ENCODE measurements around the gene RPGR. TPM values are rescaled to one million over a fixed set of nuclear protein-coding genes. Genes with fewer than 3 reads are reported as not detected.

The RPGR gene
- total and polyA plus RNA-seq, 8 donors: 4.2 to 14.7 (median 5.1) TPM

- WGBS, 2 donors: 0 to 33% methylated on average over 14 of the region's 14 CpGs
- H3K27me3 ChIP-seq: peaks cover 0 to 19% (median 0%) of the 10 kb centered on the region in 4 donors
- FAIRE-seq: no peak
- H3K36me3 ChIP-seq: no peaks in the 10 kb centered on the region
- intact Hi-C loops (cut with DNase I): no loop called here
- H3K27ac ChIP-seq: no peak overlapping the region
- peak; percentile 11 to 56 (median 32) for DNase-seq
- H3K4me3 ChIP-seq: peak overlapping the region in 3 of 4 donors; percentile 20 to 47 (median 26)
- no peak for TF ChIP-seq CTCF (IDR thresholded peaks at IDR 0.05)
- ATAC-seq: peak; percentile 64 to 83 (median 73)
- H3K9me3 ChIP-seq: no peaks in the 10 kb centered on the region
- no peaks in the 10 kb centered on the region for H3K4me1 ChIP-seq
These were observed 107.3 kb downstream of the RPGR start for GRCh38 chrX:38220024-38220414.

Other genes starting within 250 kb of the RPGR start
- gene SRPX, start 106.6 kb downstream of the RPGR start, total RNA-seq: 10 to 100 TPM in 3 of 6 donors, 1 to 10 TPM in 3; 2.3 to 23.6 (median 10.0) TPM
- gene SRPX, start 106.6 kb downstream of the RPGR start, polyA plus RNA-seq: 10 to 100 TPM; 12.8 to 16.9 TPM
- 1 to 10 TPM in 4 of 6 donors, under 1 TPM in 2; 0.35 to 2.8 (median 1.2) TPM for gene OTC, start 25.1 kb upstream of the RPGR start, total RNA-seq
- gene OTC, start 25.1 kb upstream of the RPGR start, polyA plus RNA-seq: 1 to 10 TPM in 1 of 2 donors, under 1 TPM in 1; 0.68 to 1.4 TPM
- 10 to 100 TPM in 3 of 6 donors, 1 to 10 TPM in 3; 5.3 to 18.9 (median 8.4) TPM for gene TSPAN7, start 234.0 kb upstream of the RPGR start, total RNA-seq
- gene TSPAN7, start 234.0 kb upstream of the RPGR start, polyA plus RNA-seq: 10 to 100 TPM; 20.6 to 68.1 TPM

All from pancreas (tissue), 10 donors.